Lower leg skin (tissue), 3 donors: ENCODE measurements around the gene CEP112.

ENCODE experiments used
- POLR2A ChIP-seq, 2 donors: fragments of 450-650 bp; IDR thresholded peaks; one replicate each; pipeline ENCODE4 v1.6.1; 2016 to 2017; ENCODE audit warnings: antibody characterized with exemption in 2 of 2, mild to moderate bottlenecking in 1 of 2, moderate library complexity in 1 of 2
- TF ChIP-seq, protein P1 (sequence below), 3 donors: fragments of 450-650 bp; IDR thresholded peaks; one replicate each; pipeline ENCODE4 v1.5.1; 2016; ENCODE audit warnings: antibody characterized with exemption in 3 of 3, mild to moderate bottlenecking in 3 of 3, moderate library complexity in 2 of 3

DNA sequence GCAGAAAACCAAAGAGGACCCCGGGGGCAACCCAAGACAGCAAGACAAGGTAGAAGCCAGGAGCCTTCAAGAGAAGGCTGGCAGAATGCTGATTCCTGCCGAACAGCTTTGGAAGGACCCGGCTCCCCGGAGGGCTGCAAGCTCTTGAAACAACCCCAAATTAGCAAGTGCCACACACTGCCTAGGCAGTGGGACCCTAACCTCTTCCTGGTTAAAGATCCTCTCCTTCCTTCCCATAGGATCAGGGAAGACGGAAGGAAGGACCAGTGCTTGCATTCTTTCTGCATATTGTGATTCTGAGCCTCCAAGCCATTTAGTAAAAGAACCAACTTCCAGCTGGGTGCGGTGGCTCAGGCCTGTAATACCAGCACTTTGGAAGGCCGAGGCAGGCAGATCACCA is 508.5 kb downstream of the CEP112 start:
- TF ChIP-seq, protein P1, sequence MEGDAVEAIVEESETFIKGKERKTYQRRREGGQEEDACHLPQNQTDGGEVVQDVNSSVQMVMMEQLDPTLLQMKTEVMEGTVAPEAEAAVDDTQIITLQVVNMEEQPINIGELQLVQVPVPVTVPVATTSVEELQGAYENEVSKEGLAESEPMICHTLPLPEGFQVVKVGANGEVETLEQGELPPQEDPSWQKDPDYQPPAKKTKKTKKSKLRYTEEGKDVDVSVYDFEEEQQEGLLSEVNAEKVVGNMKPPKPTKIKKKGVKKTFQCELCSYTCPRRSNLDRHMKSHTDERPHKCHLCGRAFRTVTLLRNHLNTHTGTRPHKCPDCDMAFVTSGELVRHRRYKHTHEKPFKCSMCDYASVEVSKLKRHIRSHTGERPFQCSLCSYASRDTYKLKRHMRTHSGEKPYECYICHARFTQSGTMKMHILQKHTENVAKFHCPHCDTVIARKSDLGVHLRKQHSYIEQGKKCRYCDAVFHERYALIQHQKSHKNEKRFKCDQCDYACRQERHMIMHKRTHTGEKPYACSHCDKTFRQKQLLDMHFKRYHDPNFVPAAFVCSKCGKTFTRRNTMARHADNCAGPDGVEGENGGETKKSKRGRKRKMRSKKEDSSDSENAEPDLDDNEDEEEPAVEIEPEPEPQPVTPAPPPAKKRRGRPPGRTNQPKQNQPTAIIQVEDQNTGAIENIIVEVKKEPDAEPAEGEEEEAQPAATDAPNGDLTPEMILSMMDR (IDR thresholded peaks at IDR 0.05) = no peak
- no peak for TF ChIP-seq POLR2A (IDR thresholded peaks at IDR 0.05)
